Measurements from ENCODE around the gene FRAT1. TPM values are rescaled to one million over a fixed set of nuclear protein-coding genes. Genes with fewer than 3 reads are reported as not detected.

Gene FRAT1
- total and polyA plus RNA-seq, 2 of the 8 experiments (the other 6 are each of a cell fraction or from before 2014, with no cell fraction given): 1.9 to 5.2 TPM

- TF ChIP-seq CHD7 (IDR thresholded peaks at IDR 0.05; ENCODE audit: insufficient replicate concordance, low read length) (no peak), TAF7 (optimal IDR thresholded peaks at IDR 0.05; ENCODE audit: borderline replicate concordance, low read depth, low read length) (no peak), FOSL1 (IDR thresholded peaks at IDR 0.05; ENCODE audit: insufficient read depth, low read depth, low read length) (no peak), MAX (IDR thresholded peaks at IDR 0.05) (no peak), TBP (IDR thresholded peaks at IDR 0.05; ENCODE audit: low read depth, low read length) (no peak), BACH1 (IDR thresholded peaks at IDR 0.05; ENCODE audit: low read length) (no peak), KDM1A (IDR thresholded peaks at IDR 0.05; ENCODE audit: borderline replicate concordance, low read length) (no peak), ZNF274 (IDR thresholded peaks at IDR 0.05; ENCODE audit: borderline replicate concordance, extremely low read depth, low read length) (no peak), CREB1 (IDR thresholded peaks at IDR 0.05) (no peak)
Observed at GRCh38 chr10:97300980-97301379, 18.1 kb upstream of the FRAT1 start (continued).

Data from H1 (cell line).